ENCODE measurements around the gene TADA2B. TPM values are rescaled to one million over a fixed set of nuclear protein-coding genes. Genes with fewer than 3 reads are reported as not detected.

TADA2B gene
- total RNA-seq, 2 donors from 2014 or later, result 17.3 to 17.5 TPM

GRCh38 chr4:7034262-7035081 is 8.7 kb upstream of the TADA2B start:
- WGBS, 2 experiments (ENCODE audit: insufficient coverage in 1 of 2, insufficient read length in 1 of 2), result 82 to 88% methylated on average over 14 to 20 of the region's 20 CpGs
- H3K4me3 Mint-ChIP-seq, result no peak overlapping the region
- H3K4me3 ChIP-seq (ENCODE audit: low read length), result no peak overlapping the region
- peak overlapping the region; percentile 2 for H3K27ac ChIP-seq (ENCODE audit: low read depth, low read length)
- no peaks in the 10 kb centered on the region for H3K4me1 Mint-ChIP-seq
- no peaks in the 10 kb centered on the region for H3K27me3 Mint-ChIP-seq (ENCODE audit: insufficient read depth)
- no peak overlapping the region for H3K9ac ChIP-seq (ENCODE audit: extremely low read depth, low read length, poor library complexity, severe bottlenecking)
- DNase-seq, result no peak
- H3K4me1 ChIP-seq (ENCODE audit: control insufficient read depth, insufficient read depth, low read length), result no peaks in the 10 kb centered on the region
- H3K9me3 ChIP-seq (ENCODE audit: control insufficient read depth, low read length), result no peaks in the 10 kb centered on the region
- H3K36me3 ChIP-seq (ENCODE audit: control insufficient read depth, insufficient read depth, low read length), result peaks cover 27% of the 10 kb centered on the region
- no peaks in the 10 kb centered on the region for H3K27me3 ChIP-seq (ENCODE audit: control insufficient read depth, insufficient read depth, low read length, poor library complexity, severe bottlenecking)
- TF ChIP-seq, protein P1, sequence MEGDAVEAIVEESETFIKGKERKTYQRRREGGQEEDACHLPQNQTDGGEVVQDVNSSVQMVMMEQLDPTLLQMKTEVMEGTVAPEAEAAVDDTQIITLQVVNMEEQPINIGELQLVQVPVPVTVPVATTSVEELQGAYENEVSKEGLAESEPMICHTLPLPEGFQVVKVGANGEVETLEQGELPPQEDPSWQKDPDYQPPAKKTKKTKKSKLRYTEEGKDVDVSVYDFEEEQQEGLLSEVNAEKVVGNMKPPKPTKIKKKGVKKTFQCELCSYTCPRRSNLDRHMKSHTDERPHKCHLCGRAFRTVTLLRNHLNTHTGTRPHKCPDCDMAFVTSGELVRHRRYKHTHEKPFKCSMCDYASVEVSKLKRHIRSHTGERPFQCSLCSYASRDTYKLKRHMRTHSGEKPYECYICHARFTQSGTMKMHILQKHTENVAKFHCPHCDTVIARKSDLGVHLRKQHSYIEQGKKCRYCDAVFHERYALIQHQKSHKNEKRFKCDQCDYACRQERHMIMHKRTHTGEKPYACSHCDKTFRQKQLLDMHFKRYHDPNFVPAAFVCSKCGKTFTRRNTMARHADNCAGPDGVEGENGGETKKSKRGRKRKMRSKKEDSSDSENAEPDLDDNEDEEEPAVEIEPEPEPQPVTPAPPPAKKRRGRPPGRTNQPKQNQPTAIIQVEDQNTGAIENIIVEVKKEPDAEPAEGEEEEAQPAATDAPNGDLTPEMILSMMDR (conservative IDR thresholded peaks at IDR 0.05), result no peak
- H3K27ac Mint-ChIP-seq, result peak overlapping the region; percentile 66
- no peaks in the 10 kb centered on the region for H3K9me3 Mint-ChIP-seq
- H3K36me3 Mint-ChIP-seq (ENCODE audit: low read depth), result peaks cover 29% of the 10 kb centered on the region

DNA sequence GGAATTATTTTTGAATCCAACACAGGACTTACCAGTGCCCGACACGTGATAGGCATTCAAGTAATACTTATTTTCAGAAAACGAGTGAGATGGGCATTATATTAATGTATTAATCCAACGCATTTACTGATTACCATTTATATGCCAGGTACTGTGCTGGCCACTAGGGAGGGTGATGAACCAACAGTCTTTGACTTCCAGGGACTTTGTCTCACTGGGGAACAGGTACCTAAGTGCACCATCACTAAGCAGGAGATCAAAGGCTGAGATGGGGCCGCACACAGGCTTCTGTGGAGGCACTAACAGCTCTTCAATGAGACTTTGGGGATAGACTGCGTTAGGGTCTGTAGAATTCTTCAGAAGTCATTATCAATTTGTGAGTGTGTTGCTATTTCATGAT is 5.7 kb upstream of the TADA2B start:
- H3K36me3 ChIP-seq (ENCODE audit: control insufficient read depth, insufficient read depth, low read length), result peaks cover 3% of the 10 kb centered on the region
- Mint-ChIP-seq H3K36me3 (ENCODE audit: low read depth) (peaks cover 3% of the 10 kb centered on the region), H3K4me1 (peaks cover 9% of the 10 kb centered on the region), H3K9me3 (no peaks in the 10 kb centered on the region), H3K27ac (no peak overlapping the region), H3K27me3 (ENCODE audit: insufficient read depth) (peaks cover 22% of the 10 kb centered on the region), H3K4me3 (no peak overlapping the region)
- no peaks in the 10 kb centered on the region for H3K9me3 ChIP-seq (ENCODE audit: control insufficient read depth, low read length)
- no peak overlapping the region for H3K27ac ChIP-seq (ENCODE audit: low read depth, low read length)
- no peak overlapping the region for H3K4me3 ChIP-seq (ENCODE audit: low read length)
- TF ChIP-seq, protein P1 (conservative IDR thresholded peaks at IDR 0.05), result peak; percentile 59
- 20 to 76% methylated on average over 1 to 6 of the region's 6 CpGs for WGBS, 2 experiments (ENCODE audit: insufficient coverage in 1 of 2, insufficient read length in 1 of 2)
- peaks cover 19% of the 10 kb centered on the region for H3K27me3 ChIP-seq (ENCODE audit: control insufficient read depth, insufficient read depth, low read length, poor library complexity, severe bottlenecking)
- no peaks in the 10 kb centered on the region for H3K4me1 ChIP-seq (ENCODE audit: control insufficient read depth, insufficient read depth, low read length)
- DNase-seq, result no peak
- no peak overlapping the region for H3K9ac ChIP-seq (ENCODE audit: extremely low read depth, low read length, poor library complexity, severe bottlenecking)

DNA sequence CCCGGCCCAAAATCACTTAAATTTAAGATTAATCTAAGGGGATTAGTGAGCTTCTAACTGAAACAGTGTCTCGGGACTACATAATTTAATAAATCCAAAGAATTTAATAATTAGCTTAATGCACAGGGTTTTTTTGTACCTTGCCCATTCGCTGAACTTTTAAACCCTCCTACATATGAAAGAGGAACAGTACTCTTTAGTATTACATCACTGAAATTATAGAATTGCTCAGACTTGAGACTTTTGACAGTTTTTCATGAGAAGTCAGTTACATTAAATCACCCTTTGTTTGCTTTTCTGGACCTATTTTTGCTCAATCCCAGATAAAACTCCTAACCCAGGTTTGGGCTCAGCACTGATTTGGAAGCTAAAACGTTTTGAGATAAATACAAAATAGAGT is 2.4 kb upstream of the TADA2B start:
- Histone ChIP-seq H3K9ac (ENCODE audit: extremely low read depth, low read length, poor library complexity, severe bottlenecking) (no peak overlapping the region), H3K36me3 (ENCODE audit: control insufficient read depth, insufficient read depth, low read length) (no peaks in the 10 kb centered on the region), H3K27me3 (ENCODE audit: control insufficient read depth, insufficient read depth, low read length, poor library complexity, severe bottlenecking) (peaks cover 19% of the 10 kb centered on the region), H3K27ac (ENCODE audit: low read depth, low read length) (no peak overlapping the region), H3K4me1 (ENCODE audit: control insufficient read depth, insufficient read depth, low read length) (no peaks in the 10 kb centered on the region), H3K4me3 (ENCODE audit: low read length) (no peak overlapping the region), H3K9me3 (ENCODE audit: control insufficient read depth, low read length) (no peaks in the 10 kb centered on the region)
- Mint-ChIP-seq H3K27me3 (ENCODE audit: insufficient read depth) (peaks cover 22% of the 10 kb centered on the region), H3K4me3 (no peak overlapping the region), H3K36me3 (ENCODE audit: low read depth) (no peaks in the 10 kb centered on the region), H3K9me3 (no peaks in the 10 kb centered on the region), H3K27ac (no peak overlapping the region), H3K4me1 (peaks cover 25% of the 10 kb centered on the region)
- no peak for DNase-seq
- WGBS, 2 experiments (ENCODE audit: insufficient coverage in 1 of 2, insufficient read length in 1 of 2), result 89 to 92% methylated on average over 3 of the region's 4 CpGs
- TF ChIP-seq, protein P1 (conservative IDR thresholded peaks at IDR 0.05), result no peak
